ENCODE data around the gene KLK7.

Gene KLK7

DNA sequence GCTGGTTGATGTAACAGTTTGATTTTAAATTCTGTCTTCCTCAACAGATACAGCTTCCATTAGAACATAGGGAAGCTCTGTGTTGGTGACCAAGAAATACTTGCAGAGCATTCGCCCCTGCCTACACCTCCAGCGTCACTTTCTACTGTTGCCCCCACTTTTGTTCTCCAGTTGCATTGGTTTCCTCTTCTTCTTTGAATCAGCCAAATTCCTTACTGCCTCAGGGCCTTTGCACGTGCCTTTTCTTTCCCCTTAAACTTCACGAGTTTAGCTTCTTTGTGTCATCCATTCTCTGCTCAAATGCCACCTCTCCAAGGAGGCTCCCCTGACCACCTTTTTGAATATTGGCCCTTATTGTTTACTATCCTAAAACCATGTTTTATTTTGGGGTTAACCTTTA, 36.6 kb downstream of the KLK7 start:
- Histone ChIP-seq H3K9me3 (ENCODE audit: control insufficient read depth, low read length) (no peaks in the 10 kb centered on the region), H3K4me1 (no peaks in the 10 kb centered on the region), H3K4me2 (ENCODE audit: low read length) (no peak overlapping the region), H3K27ac (no peak overlapping the region), H3K4me3 (ENCODE audit: low read depth, low read length) (no peak overlapping the region), H3K79me2 (no peaks in the 10 kb centered on the region), H3K9ac (no peak overlapping the region), H3K27me3 (ENCODE audit: control insufficient read depth, insufficient read depth, low read length) (no peaks in the 10 kb centered on the region), H2AFZ (no peak overlapping the region), H3K36me3 (ENCODE audit: control insufficient read depth, insufficient read depth, low read length) (no peaks in the 10 kb centered on the region)
- TF ChIP-seq, protein P1, sequence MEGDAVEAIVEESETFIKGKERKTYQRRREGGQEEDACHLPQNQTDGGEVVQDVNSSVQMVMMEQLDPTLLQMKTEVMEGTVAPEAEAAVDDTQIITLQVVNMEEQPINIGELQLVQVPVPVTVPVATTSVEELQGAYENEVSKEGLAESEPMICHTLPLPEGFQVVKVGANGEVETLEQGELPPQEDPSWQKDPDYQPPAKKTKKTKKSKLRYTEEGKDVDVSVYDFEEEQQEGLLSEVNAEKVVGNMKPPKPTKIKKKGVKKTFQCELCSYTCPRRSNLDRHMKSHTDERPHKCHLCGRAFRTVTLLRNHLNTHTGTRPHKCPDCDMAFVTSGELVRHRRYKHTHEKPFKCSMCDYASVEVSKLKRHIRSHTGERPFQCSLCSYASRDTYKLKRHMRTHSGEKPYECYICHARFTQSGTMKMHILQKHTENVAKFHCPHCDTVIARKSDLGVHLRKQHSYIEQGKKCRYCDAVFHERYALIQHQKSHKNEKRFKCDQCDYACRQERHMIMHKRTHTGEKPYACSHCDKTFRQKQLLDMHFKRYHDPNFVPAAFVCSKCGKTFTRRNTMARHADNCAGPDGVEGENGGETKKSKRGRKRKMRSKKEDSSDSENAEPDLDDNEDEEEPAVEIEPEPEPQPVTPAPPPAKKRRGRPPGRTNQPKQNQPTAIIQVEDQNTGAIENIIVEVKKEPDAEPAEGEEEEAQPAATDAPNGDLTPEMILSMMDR (IDR thresholded peaks at IDR 0.05) = no peak

DNA sequence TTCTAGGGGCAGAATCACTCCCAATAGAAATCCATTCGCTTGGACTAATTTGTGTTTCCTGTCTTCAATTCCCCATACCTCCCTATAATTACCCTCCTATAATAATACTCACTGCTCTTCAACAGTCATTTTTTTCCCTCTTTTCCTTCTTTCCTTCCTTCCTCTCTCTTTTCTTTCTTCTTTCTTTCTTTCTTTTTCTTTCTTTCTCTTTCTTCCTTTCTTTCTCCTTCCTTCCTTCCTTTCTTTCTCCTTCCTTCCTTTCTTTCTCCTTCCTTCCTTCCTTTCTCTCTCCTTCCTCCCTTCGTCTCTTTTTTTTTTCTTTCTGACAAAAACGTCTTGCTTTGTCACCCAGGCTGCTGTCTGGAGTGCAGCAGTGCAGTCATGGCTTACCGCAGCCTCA, 38.9 kb downstream of the KLK7 start:
- H3K27ac ChIP-seq = no peak overlapping the region
- no peaks in the 10 kb centered on the region for H3K36me3 ChIP-seq (ENCODE audit: control insufficient read depth, insufficient read depth, low read length)
- no peak overlapping the region for H3K4me3 ChIP-seq (ENCODE audit: low read depth, low read length)
- no peaks in the 10 kb centered on the region for H3K9me3 ChIP-seq (ENCODE audit: control insufficient read depth, low read length)
- H3K27me3 ChIP-seq (ENCODE audit: control insufficient read depth, insufficient read depth, low read length) = no peaks in the 10 kb centered on the region
- no peaks in the 10 kb centered on the region for H3K79me2 ChIP-seq
- H3K4me1 ChIP-seq = no peaks in the 10 kb centered on the region
- H3K4me2 ChIP-seq (ENCODE audit: low read length) = no peak overlapping the region
- no peak overlapping the region for H3K9ac ChIP-seq
- H2AFZ ChIP-seq = no peak overlapping the region
- TF ChIP-seq, protein P1 (IDR thresholded peaks at IDR 0.05) = no peak

DNA sequence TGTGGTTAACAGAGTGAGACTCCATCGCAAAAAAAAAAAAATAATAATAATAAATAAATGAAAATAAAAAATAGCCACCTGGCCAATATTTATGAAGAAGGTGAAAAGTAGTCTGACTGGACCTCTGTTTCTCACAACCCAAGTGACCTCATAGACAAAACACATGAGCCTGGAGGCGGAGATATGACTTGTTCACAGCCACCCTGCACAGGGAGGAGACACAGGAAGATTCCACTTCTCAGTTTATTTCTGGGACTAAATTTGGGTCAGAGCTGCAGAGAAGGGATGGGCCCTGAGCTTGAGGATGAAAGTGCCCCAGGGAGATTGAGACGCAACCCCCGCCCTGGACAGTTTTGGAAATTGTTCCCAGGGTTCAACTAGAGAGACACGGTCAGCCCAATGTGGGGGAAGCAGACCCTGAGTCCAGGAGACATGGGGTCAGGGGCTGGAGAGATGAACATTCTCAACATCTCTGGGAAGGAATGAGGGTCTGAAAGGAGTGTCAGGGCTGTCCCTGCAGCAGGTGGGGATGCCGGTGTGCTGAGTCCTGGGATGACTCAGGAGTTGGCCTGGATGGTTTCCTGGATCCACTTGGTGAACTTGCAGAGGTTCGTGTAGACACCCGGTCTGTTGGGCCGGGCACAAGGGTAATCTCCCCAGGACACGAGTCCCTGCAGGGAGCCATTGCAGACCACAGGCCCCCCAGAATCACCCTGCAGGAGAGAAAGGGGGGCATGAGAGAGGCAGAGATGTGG, 40.5 kb downstream of the KLK7 start:
- Histone ChIP-seq H3K4me1 (no peaks in the 10 kb centered on the region), H3K27ac (no peak overlapping the region), H3K9ac (no peak overlapping the region), H3K9me3 (ENCODE audit: control insufficient read depth, low read length) (no peaks in the 10 kb centered on the region), H2AFZ (no peak overlapping the region), H3K4me3 (ENCODE audit: low read depth, low read length) (no peak overlapping the region), H3K79me2 (no peaks in the 10 kb centered on the region), H3K36me3 (ENCODE audit: control insufficient read depth, insufficient read depth, low read length) (no peaks in the 10 kb centered on the region), H3K4me2 (ENCODE audit: low read length) (no peak overlapping the region), H3K27me3 (ENCODE audit: control insufficient read depth, insufficient read depth, low read length) (no peaks in the 10 kb centered on the region)
- TF ChIP-seq, protein P1 (IDR thresholded peaks at IDR 0.05) = no peak

DNA sequence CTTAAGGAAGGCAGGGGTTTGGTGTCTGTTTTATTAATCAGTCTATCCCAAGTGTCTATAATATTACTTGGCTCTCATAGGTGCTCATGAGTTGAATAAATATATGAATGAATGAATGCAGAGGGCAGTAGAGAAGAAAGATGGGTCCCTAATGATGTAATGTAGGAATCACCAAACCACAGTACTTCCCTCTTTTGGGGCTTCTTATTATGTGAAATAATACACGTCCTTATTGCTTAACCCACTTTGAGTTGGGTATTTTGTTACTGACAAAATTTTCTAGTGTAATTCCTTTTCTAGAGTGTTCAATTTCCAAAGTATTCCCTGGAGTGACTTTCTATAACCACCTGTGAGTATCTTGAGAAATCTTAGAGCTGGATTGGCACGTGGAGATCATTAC, 44.1 kb downstream of the KLK7 start:
- TF ChIP-seq, protein P1 (IDR thresholded peaks at IDR 0.05) = no peak
- Histone ChIP-seq H2AFZ (no peak overlapping the region), H3K27me3 (ENCODE audit: control insufficient read depth, insufficient read depth, low read length) (no peaks in the 10 kb centered on the region), H3K27ac (no peak overlapping the region), H3K4me3 (ENCODE audit: low read depth, low read length) (no peak overlapping the region), H3K36me3 (ENCODE audit: control insufficient read depth, insufficient read depth, low read length) (no peaks in the 10 kb centered on the region), H3K79me2 (no peaks in the 10 kb centered on the region), H3K4me2 (ENCODE audit: low read length) (no peak overlapping the region), H3K9me3 (ENCODE audit: control insufficient read depth, low read length) (no peaks in the 10 kb centered on the region), H3K4me1 (no peaks in the 10 kb centered on the region), H3K9ac (no peak overlapping the region)

DNA sequence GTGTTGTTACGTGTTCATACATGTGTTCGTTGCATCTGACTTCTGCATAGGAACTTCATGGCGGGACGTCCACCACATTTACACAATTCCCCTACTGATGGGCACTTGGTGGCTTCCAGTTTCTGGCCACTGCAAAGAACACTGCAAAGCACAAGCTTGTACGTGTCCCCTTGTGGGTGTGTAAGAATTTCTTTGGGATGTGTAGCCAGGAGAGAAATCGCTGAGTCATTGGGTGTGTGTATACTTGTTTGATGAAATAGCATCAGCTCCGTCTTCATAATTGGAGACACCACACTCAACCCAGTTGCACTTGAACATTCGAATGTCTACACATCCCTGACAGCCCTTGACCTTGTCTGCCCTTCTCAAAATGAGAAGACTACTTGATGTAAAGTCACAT, 50.1 kb downstream of the KLK7 start:
- Histone ChIP-seq H3K36me3 (ENCODE audit: control insufficient read depth, insufficient read depth, low read length) (no peaks in the 10 kb centered on the region), H3K9me3 (ENCODE audit: control insufficient read depth, low read length) (no peaks in the 10 kb centered on the region), H2AFZ (no peak overlapping the region), H3K9ac (no peak overlapping the region), H3K4me3 (ENCODE audit: low read depth, low read length) (no peak overlapping the region), H3K79me2 (no peaks in the 10 kb centered on the region), H3K4me1 (no peaks in the 10 kb centered on the region), H3K4me2 (ENCODE audit: low read length) (no peak overlapping the region), H3K27me3 (ENCODE audit: control insufficient read depth, insufficient read depth, low read length) (no peaks in the 10 kb centered on the region), H3K27ac (no peak overlapping the region)
- TF ChIP-seq, protein P1 (IDR thresholded peaks at IDR 0.05) = no peak

Data from parathyroid adenoma (tissue), 2 donors.